ENCODE measurements around the gene TBC1D21.

The TBC1D21 gene, protein sequence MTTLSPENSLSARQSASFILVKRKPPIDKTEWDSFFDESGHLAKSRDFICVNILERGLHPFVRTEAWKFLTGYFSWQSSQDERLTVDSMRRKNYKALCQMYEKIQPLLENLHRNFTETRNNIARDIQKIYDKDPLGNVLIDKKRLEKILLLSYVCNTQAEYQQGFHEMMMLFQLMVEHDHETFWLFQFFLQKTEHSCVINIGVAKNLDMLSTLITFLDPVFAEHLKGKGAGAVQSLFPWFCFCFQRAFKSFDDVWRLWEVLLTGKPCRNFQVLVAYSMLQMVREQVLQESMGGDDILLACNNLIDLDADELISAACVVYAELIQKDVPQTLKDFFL

DNA sequence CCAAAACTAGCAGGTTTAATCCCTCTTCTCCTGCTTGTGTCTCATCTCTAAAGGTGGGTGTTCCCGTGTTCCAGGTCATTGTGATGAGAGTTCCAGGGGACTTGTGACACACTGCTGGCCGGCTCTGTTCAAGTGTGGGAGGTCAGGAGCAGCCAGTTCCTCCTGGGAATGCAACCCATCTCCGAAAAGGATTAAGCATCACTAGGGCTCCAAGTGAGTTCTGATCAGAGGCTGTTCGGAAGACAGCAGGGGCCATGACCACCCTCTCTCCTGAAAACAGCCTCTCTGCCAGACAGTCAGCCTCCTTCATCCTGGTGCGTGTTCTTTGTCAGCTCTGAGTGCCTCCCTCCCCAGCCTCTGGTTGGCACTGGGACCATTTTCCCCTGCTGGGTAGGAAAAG is at the start of gene TBC1D21:
TBC1D21 (plus strand) TSS at position 109 of the 400 bp plus-strand sequence; CDS start at position 255, 146 bp downstream.
- Histone ChIP-seq H3K4me3 (ENCODE audit: low read length, poor library complexity, severe bottlenecking) (no peak within 1 kb of the TSS), H3K79me2 (ENCODE audit: insufficient read depth, low read length) (no peaks in the 10 kb centered on the region), H3K27me3 (ENCODE audit: insufficient read depth, low read length, poor library complexity, severe bottlenecking) (no peaks in the 10 kb centered on the region), H3K9me2 (replicated peaks; ENCODE audit: low read depth, low read length) (no peaks in the 10 kb centered on the region), H3F3A (ENCODE audit: low read depth) (no peaks in the 10 kb centered on the region), H3K36me3 (ENCODE audit: insufficient read depth, low read length) (no peaks in the 10 kb centered on the region), H3K9ac (ENCODE audit: low read depth, low read length, poor library complexity, severe bottlenecking) (no peak within 1 kb of the TSS), H3K4me2 (ENCODE audit: low read depth, low read length, poor library complexity, severe bottlenecking) (no peak within 1 kb of the TSS), H4K20me1 (ENCODE audit: insufficient read depth, low read length, poor library complexity, severe bottlenecking) (no peaks in the 10 kb centered on the region), H3K4me1 (ENCODE audit: insufficient read depth, low read length, poor library complexity, severe bottlenecking) (no peaks in the 10 kb centered on the region), H3K9me3 (ENCODE audit: insufficient read depth, low read depth, low read length) (no peaks in the 10 kb centered on the region), H2AFZ (ENCODE audit: low read length) (no peak within 1 kb of the TSS)
- TF ChIP-seq, protein P1, sequence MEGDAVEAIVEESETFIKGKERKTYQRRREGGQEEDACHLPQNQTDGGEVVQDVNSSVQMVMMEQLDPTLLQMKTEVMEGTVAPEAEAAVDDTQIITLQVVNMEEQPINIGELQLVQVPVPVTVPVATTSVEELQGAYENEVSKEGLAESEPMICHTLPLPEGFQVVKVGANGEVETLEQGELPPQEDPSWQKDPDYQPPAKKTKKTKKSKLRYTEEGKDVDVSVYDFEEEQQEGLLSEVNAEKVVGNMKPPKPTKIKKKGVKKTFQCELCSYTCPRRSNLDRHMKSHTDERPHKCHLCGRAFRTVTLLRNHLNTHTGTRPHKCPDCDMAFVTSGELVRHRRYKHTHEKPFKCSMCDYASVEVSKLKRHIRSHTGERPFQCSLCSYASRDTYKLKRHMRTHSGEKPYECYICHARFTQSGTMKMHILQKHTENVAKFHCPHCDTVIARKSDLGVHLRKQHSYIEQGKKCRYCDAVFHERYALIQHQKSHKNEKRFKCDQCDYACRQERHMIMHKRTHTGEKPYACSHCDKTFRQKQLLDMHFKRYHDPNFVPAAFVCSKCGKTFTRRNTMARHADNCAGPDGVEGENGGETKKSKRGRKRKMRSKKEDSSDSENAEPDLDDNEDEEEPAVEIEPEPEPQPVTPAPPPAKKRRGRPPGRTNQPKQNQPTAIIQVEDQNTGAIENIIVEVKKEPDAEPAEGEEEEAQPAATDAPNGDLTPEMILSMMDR (conservative IDR thresholded peaks at IDR 0.05; ENCODE audit: low read length) = no peak
- no peak for TF ChIP-seq EZH2phosphoT487 (IDR thresholded peaks at IDR 0.05; ENCODE audit: borderline replicate concordance)

DNA sequence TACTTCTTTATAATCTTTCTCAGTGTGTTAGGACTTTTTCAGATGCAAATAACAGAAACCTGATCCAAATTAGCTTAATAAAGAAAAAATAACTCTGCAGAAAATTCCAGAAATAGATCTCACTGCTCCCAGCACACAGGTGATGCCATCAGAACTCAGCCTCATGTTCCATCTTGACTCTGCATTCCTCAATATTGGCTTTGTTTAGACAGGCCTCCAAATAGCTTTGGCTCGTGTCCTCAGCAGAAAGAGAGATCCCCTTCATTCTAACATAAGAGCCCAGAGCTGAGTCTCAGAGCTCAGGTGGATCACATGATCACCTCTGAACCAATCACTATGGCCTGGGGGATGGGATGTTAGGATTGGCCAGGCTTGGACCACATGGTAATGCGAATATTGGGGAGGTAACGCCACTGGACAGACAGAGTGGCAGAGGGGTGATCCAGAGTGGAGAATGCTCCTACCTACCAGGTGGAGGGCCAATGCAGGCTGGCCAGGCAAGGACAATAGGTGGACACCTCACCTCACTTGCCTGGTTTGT is 46.6 kb upstream of the TBC1D21 start:
- Histone ChIP-seq H3K9me3 (ENCODE audit: insufficient read depth, low read depth, low read length) (no peaks in the 10 kb centered on the region), H3F3A (ENCODE audit: low read depth) (no peaks in the 10 kb centered on the region), H3K4me2 (ENCODE audit: low read depth, low read length, poor library complexity, severe bottlenecking) (no peak overlapping the region), H3K36me3 (ENCODE audit: insufficient read depth, low read length) (no peaks in the 10 kb centered on the region), H3K4me1 (ENCODE audit: insufficient read depth, low read length, poor library complexity, severe bottlenecking) (no peaks in the 10 kb centered on the region), H3K9me2 (replicated peaks; ENCODE audit: low read depth, low read length) (no peaks in the 10 kb centered on the region), H3K4me3 (ENCODE audit: low read length, poor library complexity, severe bottlenecking) (no peak overlapping the region), H2AFZ (ENCODE audit: low read length) (no peak overlapping the region), H4K20me1 (ENCODE audit: insufficient read depth, low read length, poor library complexity, severe bottlenecking) (no peaks in the 10 kb centered on the region), H3K9ac (ENCODE audit: low read depth, low read length, poor library complexity, severe bottlenecking) (no peak overlapping the region), H3K79me2 (ENCODE audit: insufficient read depth, low read length) (no peaks in the 10 kb centered on the region), H3K27me3 (ENCODE audit: insufficient read depth, low read length, poor library complexity, severe bottlenecking) (peaks cover 4% of the 10 kb centered on the region)
- no peak for TF ChIP-seq EZH2phosphoT487 (IDR thresholded peaks at IDR 0.05; ENCODE audit: borderline replicate concordance)
- TF ChIP-seq, protein P1 (conservative IDR thresholded peaks at IDR 0.05; ENCODE audit: low read length) = no peak

DNA sequence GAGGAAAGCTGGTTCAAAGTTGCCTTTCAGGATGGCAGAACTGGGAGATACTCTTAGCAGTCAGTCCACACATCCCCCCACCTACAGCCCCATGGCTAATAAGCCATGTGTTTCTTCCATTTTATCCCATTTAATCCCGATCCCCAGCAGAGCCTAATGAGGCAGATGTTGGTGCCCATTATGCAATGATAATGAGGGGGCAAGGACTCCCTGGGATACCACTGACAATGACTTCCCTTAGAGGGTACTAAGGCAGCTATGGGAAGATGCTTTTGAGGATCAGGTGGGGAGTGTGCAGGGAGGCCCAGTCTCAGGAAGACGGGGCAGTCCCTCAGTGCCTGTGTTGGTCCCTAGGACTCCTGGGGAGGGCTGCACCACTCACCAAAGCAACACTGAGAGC is 43.8 kb upstream of the TBC1D21 start:
- no peaks in the 10 kb centered on the region for H3K9me2 ChIP-seq (replicated peaks; ENCODE audit: low read depth, low read length)
- no peaks in the 10 kb centered on the region for H3K4me1 ChIP-seq (ENCODE audit: insufficient read depth, low read length, poor library complexity, severe bottlenecking)
- no peaks in the 10 kb centered on the region for H3K36me3 ChIP-seq (ENCODE audit: insufficient read depth, low read length)
- TF ChIP-seq, protein P1 (conservative IDR thresholded peaks at IDR 0.05; ENCODE audit: low read length) = no peak
- no peak for TF ChIP-seq EZH2phosphoT487 (IDR thresholded peaks at IDR 0.05; ENCODE audit: borderline replicate concordance)
- peaks cover 4% of the 10 kb centered on the region for H3K27me3 ChIP-seq (ENCODE audit: insufficient read depth, low read length, poor library complexity, severe bottlenecking)
- no peaks in the 10 kb centered on the region for H3F3A ChIP-seq (ENCODE audit: low read depth)
- H2AFZ ChIP-seq (ENCODE audit: low read length) = no peak overlapping the region
- H3K9ac ChIP-seq (ENCODE audit: low read depth, low read length, poor library complexity, severe bottlenecking) = no peak overlapping the region
- H3K4me3 ChIP-seq (ENCODE audit: low read length, poor library complexity, severe bottlenecking) = no peak overlapping the region
- H3K9me3 ChIP-seq (ENCODE audit: insufficient read depth, low read depth, low read length) = no peaks in the 10 kb centered on the region
- H3K4me2 ChIP-seq (ENCODE audit: low read depth, low read length, poor library complexity, severe bottlenecking) = no peak overlapping the region
- H4K20me1 ChIP-seq (ENCODE audit: insufficient read depth, low read length, poor library complexity, severe bottlenecking) = no peaks in the 10 kb centered on the region
- no peaks in the 10 kb centered on the region for H3K79me2 ChIP-seq (ENCODE audit: insufficient read depth, low read length)
